GM19193 (cell line): ENCODE data around the gene WNT5B.

Experiments used
- POLR2A ChIP-seq: IDR thresholded peaks from 4 replicates; pipeline ENCODE4 v1.6.1; 2011; ENCODE audit not compliant: insufficient read depth, insufficient read length; ENCODE audit errors: extremely low read depth

Gene WNT5B

DNA sequence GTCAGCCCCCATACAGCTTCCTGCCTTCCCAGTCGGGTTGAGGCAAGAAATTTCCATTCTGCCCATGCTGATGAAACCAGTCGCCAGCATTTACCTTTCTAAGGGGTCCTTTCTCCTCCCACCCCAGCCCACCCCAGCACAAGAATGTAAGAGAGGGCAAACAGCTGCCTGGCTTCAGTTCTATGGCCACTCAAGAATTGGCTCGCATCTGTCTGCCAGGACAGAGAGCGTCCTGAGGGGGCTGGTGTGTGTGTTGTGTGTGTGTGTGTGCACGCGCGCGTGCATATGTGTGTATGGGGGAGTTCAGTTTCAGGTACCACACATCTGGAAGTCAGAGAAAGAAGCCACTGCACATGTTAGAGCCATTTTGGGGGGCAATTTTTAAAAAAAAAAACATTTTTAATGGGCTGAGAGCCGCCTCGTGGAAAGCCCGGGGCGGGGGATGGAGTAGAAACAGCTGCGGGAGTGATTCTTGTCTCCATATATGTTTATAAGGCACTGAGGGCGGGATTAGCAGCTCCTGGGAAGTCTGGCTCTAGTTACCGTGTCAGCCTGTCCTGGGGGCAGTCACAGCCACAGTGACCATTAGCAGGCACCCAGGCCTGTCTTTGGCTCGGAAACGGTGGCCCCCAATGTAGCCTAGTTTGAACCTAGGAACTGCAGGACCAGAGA is at the start of gene WNT5B:
Gene WNT5B, plus strand, starts transcription at position 566 of the 672 bp plus-strand sequence. CDS start 2,124 bp downstream, outside the sequence.
- no peak for TF ChIP-seq POLR2A

DNA sequence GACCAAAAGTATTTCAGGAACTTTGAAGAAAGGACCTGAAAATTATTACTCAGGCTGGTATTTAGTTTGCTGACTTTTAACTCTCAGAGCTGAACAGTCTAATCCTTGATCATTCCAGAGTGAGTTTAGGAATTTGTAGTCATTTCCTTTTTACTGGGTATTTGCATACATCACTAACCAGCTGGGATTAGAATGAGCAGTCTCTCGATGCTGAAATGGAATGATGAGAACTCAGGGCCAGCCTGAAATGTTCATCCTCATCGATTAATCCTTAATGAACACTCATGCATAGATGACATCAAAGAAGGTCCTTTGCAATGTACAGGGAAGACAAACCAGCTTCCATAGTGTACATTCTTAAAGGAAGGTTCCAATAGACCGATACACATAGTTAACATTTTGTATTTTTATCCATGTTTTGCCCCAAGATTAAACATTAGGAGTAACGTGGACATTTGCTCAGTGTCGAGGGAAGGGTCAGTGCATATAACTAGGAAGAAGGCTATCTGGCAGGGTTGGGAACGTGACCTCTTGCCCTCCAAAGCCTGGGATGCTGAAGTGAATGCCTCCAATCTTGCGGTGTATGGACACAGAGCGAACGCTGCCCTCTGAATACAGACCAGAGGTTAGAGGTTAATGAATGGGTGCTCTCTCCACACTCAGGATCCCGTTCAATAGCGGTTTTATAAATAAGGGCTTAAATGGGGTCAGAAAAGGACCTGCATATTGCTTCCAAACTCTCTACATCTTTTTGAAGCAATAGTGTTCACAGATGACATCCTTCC is 49.2 kb upstream of the WNT5B start:
- TF ChIP-seq POLR2A: no peak

DNA sequence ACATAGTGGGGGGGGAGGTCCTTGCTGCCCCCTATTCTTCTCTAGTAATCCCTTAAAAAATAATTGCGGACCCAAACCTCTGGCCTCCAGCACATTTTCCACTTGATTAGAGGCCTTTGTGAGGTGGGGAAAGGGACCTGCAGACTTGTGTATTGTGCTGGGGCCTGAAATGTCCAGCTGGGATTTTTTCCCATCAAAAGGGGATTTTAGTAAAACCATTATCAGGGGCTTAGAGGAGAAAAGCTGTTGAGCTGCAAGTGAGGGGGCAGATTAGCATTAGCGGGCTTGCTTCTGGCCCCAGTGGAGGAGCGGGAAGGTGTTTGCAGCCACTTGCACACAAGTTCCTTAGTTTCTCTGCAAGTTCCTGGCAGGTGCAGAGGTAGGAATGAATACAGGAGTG is 48.5 kb upstream of the WNT5B start:
- no peak for TF ChIP-seq POLR2A

DNA sequence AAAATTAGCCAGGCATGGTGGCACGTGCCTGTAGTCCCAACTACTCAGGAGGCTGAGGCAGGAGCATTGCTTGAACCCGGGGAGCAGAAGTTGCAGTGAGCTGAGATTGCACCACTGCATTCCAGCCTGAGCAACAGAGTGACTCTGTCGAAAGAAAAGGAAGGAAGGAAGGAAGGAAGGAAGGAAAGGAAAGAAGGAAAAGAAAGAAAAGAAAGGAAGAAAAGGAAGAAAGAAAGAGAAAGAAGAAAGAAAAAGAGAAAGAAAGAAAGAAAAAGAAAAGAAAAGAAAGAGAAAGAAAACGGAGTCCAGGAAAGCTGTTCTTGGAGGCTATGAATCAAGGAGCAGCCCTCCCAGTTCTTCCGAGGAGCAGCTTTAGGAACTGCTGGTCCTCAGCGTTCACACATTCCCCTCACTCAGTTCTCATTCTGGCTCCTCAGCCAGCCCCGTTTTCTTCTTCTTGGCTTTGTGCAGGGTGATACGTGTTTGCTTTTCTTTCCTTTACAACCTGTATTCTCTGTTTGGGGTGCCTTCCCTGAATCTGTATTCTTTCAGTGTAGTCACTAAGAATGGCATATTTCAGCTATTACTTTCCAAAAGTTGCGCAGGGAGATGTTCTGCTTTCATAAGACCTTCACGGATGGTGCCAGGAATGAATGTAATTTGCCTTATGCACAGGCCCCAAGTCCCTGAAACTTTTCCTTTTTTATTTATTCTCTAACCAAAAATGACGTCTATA is 46.9 kb upstream of the WNT5B start:
- TF ChIP-seq POLR2A: no peak

DNA sequence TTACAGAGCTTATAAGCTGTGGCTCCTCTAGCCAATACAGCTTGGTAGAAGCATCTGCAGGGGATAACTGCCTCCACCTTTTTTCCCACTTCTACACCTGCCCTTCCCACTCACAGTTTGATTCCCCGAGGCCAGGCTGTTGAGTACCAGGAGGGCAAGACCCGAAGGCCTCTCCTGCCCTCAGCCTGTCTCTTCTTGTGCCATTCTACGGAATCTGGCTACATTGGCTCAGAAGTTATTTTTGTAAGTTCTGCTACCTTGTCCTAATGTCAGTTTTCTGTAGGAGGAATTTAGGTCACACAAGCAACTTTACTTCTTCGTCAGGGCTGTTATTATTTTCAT is 46.4 kb upstream of the WNT5B start:
- TF ChIP-seq POLR2A: no peak

DNA sequence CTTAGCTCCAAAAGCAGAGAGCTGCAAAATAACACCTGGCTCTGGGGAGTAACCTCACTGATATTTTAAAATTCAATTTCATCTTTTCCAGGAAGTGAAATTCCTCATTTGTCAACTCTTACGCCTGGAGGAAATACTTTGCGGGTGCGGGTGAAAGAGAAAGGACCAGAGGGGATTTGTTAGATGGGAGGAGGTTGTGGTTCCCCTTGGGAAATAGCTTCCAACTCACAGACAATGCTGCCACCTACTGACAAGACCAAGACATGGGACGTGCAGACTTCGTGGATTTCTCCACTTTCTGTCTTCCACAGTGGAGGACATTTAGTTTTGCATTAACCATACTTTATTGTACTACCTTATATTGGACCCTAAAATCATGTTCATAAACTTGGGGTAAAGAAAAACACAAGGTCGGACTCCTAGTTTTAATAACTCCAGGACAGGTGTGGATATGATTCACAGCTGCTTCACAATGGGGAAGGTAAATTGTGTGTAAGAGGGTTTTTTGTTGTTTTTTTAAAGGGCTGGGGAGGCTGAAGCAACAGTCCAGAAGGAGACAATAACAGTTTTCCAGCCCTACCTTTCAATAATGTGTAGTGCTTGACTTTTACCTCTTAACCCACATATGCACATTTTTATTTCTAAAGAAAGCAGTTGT is 45.5 kb upstream of the WNT5B start:
- TF ChIP-seq POLR2A: no peak

DNA sequence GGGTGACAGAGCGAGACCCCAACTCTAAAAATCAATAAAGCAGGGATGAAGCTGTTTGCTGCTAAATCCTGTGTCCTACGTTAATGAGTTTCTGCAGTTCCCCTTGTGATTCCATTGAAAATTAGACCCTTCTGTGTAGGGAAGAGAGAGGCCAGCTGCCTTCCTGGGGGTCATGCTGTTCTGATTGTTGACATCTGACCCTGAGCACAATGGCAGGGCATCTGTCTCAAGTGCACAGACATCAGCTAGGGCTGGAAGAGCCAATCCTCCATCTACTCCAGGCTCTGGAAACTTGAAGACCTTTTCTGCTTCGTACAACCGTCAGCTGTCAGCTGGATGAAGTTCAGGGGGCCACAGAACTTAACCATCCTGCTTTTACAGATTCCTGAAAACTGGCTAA is 44.7 kb upstream of the WNT5B start:
- no peak for TF ChIP-seq POLR2A

DNA sequence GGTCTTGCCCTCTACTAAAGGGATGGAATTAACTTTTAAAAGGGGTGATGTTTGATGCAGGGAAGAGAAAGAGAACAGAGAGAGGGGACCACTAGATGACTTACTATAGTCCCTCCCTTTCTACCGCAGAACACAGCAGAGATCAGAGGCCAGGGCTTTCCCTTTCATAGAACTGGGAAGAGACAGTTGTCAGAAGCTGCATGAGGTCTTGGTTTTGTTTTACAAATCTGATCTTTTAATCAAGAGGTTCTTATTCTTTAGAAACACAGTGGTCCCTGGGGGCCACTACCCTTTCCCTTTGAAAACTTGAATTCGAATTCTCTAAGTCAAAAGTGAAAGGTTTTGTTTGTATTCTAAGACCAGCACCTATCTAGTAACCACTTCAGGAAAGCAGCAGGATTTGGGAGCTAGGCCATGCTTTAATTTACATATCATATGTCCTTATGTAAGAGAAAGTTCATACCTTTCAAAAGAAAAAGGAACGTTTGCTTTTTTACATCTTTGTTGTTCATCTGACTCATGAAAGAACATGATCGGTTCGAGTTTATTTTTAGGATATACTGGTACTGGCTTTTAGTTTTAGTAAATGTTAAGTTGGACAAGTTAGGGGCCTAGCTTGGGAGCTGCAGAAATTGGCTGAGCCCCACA is 41.0 kb upstream of the WNT5B start:
- TF ChIP-seq POLR2A: no peak

DNA sequence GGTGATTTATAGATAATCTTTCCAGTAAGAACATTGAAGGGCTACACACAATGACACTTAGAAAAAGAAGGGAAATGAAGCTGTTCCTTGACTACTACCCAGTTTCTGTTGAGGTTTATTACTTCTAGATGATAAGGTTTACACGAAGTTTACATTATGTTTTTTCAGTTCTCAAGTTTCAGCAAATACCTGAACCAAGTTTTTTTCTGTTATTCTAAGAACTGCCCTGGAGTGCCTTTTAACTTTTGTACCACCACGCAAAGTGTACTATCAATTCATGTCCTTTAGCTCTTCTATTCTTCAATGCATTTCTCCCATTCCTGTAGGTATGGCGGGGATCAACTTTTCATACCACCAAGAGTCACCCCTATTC is 40.5 kb upstream of the WNT5B start:
- no peak for TF ChIP-seq POLR2A

DNA sequence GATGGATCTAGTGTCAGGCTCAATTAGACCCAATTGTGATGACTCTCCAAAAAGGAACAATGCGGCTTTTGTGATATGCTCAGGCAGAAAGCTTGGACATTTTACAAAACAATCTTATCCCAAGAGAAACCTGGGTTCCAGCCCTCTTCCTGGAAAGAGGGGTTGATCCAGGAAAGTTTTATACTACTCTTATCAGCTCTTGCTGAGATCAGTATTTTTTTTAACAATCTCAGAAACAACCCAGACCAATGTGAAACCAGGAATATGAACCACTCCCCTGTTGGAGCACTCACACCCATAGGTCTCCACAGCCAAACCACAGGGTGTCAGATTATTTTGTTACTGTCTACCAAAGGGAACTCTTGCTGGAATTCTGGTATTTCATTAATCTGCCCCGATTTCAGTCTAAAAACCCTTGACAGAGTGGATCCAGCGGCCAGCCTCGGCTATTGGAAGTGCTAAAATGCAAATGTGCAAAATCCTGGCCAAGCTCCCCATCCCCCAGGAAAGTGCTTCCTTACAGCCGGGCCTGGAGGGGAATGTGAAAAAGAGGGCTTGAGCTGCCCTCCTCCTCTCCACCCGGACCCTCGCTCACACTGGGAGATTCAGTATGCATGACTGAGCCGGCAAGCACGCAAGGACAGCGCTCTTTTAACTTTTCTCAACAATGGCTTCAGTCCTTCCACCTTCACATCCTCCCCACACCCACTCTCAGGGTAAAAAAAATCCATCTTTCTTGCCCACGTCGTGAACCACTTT is 38.6 kb upstream of the WNT5B start:
- no peak for TF ChIP-seq POLR2A

DNA sequence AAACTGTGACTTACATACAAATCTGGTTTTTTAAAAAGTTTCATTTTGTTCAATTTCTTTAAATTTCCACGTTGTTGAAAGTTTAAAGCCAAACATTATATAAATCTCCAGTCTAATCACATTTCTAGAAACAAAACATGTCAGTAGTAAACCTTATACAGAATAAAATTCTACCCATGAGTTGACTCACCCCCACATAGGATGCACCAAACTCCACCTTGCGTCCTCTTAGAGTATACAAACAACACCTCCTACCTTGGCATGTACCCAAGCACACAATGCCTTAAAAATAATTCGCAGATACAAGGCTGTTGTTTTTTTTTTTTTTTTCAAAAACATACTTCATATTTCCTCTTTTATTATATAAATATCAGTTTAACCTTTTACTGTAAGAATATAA is 38.0 kb upstream of the WNT5B start:
- TF ChIP-seq POLR2A: no peak

DNA sequence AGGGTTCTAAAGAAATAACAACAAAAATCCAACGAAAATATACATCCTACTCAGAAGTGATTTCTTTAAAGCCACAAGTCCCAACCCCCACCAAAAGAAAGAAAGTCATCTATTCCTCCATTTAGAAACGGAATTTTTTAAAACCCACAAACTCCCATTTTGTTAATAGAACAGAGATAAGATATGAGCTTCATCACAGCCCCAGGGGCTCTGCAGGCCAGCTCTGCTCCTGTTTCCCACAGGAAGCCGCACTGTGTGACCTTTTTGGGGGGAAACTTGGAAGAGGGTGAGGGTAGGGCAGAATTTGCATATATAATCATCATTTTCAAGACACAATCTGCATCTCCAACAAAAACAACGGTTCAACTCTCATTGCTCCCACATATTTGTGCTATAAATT is 37.5 kb upstream of the WNT5B start:
- TF ChIP-seq POLR2A: no peak

DNA sequence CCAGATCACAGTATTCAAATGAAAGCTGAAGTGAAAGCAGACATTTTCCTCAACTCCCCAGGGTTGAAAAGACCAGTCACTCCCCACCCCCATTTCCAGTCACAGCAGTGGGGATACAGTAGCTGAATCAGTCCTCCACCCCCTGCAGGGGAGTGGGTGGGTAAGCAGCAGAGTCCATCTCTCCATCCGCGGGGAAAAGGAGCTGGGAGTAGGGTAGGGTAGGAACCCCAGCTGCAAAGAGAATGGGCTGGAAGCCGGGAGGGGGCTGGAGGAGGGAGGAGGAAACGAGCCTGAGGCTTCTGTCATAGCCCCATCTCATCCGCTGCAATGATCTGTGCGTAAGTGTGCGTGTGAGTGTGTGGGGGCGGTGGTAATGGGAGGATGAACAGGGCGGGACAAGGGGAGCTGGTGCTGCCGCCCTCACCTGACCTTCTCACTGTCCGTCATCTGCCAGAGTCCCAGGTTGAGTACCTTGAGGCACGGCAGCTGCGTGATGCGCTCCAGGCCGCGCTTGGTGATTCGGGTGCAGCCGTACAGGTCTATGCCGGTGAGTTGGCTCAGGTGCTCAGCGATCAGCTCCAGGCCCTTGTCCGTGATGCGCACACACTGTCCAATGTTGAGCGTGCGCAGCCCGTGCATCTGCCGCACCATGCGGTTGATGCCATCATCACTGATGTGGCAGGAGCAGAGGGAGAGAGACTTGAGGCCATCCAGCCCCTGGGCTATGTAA is 36.4 kb upstream of the WNT5B start:
- peak; percentile 38 for TF ChIP-seq POLR2A
